ENCODE measurements around the gene MUC13. TPM values are rescaled to one million over a fixed set of nuclear protein-coding genes. Genes with fewer than 3 reads are reported as not detected.

Gene MUC13
- polyA plus RNA-seq, 2 donors, result 0.14 TPM; not detected in 1

GRCh38 chr3:124888482-124889441, 45.8 kb downstream of the MUC13 start:
- Histone ChIP-seq H3K4me3 (ENCODE audit: low read depth in 1 of 2, low read length in 2 of 2) (no peak overlapping the region), H3K27me3 (ENCODE audit: control insufficient read depth in 1 of 2, insufficient read depth in 2 of 2, low read length in 2 of 2) (no peaks in the 10 kb centered on the region), H3K27ac (ENCODE audit: low read depth in 2 of 2, low read length in 1 of 2) (no peak overlapping the region), H3K36me3 (ENCODE audit: control insufficient read depth in 2 of 2, insufficient read depth in 2 of 2, low read length in 1 of 2) (no peaks in the 10 kb centered on the region), H3K4me1 (ENCODE audit: control insufficient read depth in 2 of 2, insufficient read depth in 2 of 2, low read length in 1 of 2) (peaks cover 0 to 7% of the 10 kb centered on the region in 2 donors), H3K9me3 (ENCODE audit: control insufficient read depth in 2 of 2, insufficient read depth in 1 of 2, low read depth in 1 of 2, low read length in 1 of 2) (peaks cover 0 to 2% of the 10 kb centered on the region in 2 donors)
- WGBS, 2 donors, result 67 to 75% methylated on average over 8 of the region's 8 CpGs

GRCh38 chr3:124887932-124888298, 46.6 kb downstream of the MUC13 start:
- H3K27me3 ChIP-seq (ENCODE audit: control insufficient read depth in 1 of 2, insufficient read depth in 2 of 2, low read length in 2 of 2), result no peaks in the 10 kb centered on the region
- H3K4me1 ChIP-seq (ENCODE audit: control insufficient read depth in 2 of 2, insufficient read depth in 2 of 2, low read length in 1 of 2), result peaks cover 0 to 10% of the 10 kb centered on the region in 2 donors
- H3K27ac ChIP-seq (ENCODE audit: low read depth in 2 of 2, low read length in 1 of 2), result peak overlapping the region; percentile 93
- peak overlapping the region; percentile 61 to 75 for H3K4me3 ChIP-seq (ENCODE audit: low read depth in 1 of 2, low read length in 2 of 2)
- no peaks in the 10 kb centered on the region for H3K36me3 ChIP-seq (ENCODE audit: control insufficient read depth in 2 of 2, insufficient read depth in 2 of 2, low read length in 1 of 2)
- WGBS, 2 donors, result 88% methylated on average over 11 of the region's 11 CpGs
- H3K9me3 ChIP-seq (ENCODE audit: control insufficient read depth in 2 of 2, insufficient read depth in 1 of 2, low read depth in 1 of 2, low read length in 1 of 2), result peaks cover 0 to 2% of the 10 kb centered on the region in 2 donors

GRCh38 chr3:124887177-124887931, 47.2 kb downstream of the MUC13 start, which contains the start of gene ITGB5:
Gene ITGB5, minus strand, starts transcription at chr3:124887365. Its CDS starts 365 bp downstream, at chr3:124887000.
- H3K9me3 ChIP-seq (ENCODE audit: control insufficient read depth in 2 of 2, insufficient read depth in 1 of 2, low read depth in 1 of 2, low read length in 1 of 2), result peaks cover 0 to 2% of the 10 kb centered on the region in 2 donors

GRCh38 chr3:124886168-124887056, 48.1 kb downstream of the MUC13 start:
- WGBS, 2 donors, result 0 to 2% methylated on average over 69 to 87 of the region's 87 CpGs
- H3K4me1 ChIP-seq (ENCODE audit: control insufficient read depth in 2 of 2, insufficient read depth in 2 of 2, low read length in 1 of 2), result peaks cover 2 to 12% of the 10 kb centered on the region in 2 donors
- H3K9me3 ChIP-seq (ENCODE audit: control insufficient read depth in 2 of 2, insufficient read depth in 1 of 2, low read depth in 1 of 2, low read length in 1 of 2), result peaks cover 0 to 2% of the 10 kb centered on the region in 2 donors
- H3K36me3 ChIP-seq (ENCODE audit: control insufficient read depth in 2 of 2, insufficient read depth in 2 of 2, low read length in 1 of 2), result no peaks in the 10 kb centered on the region
- H3K27me3 ChIP-seq (ENCODE audit: control insufficient read depth in 1 of 2, insufficient read depth in 2 of 2, low read length in 2 of 2), result no peaks in the 10 kb centered on the region
- H3K27ac ChIP-seq (ENCODE audit: low read depth in 2 of 2, low read length in 1 of 2), result peak overlapping the region; percentile 93
- peak overlapping the region; percentile 61 to 75 for H3K4me3 ChIP-seq (ENCODE audit: low read depth in 1 of 2, low read length in 2 of 2)

More at GRCh38 chr3:124887177-124887931, 47.2 kb downstream of the MUC13 start, which contains the start of gene ITGB5:
- H3K27ac ChIP-seq (ENCODE audit: low read depth in 2 of 2, low read length in 1 of 2), result peak within 1 kb of the TSS; percentile 93
- peaks cover under 1 to 11% of the 10 kb centered on the region in 2 donors for H3K4me1 ChIP-seq (ENCODE audit: control insufficient read depth in 2 of 2, insufficient read depth in 2 of 2, low read length in 1 of 2)
- H3K27me3 ChIP-seq (ENCODE audit: control insufficient read depth in 1 of 2, insufficient read depth in 2 of 2, low read length in 2 of 2), result no peaks in the 10 kb centered on the region
- no peaks in the 10 kb centered on the region for H3K36me3 ChIP-seq (ENCODE audit: control insufficient read depth in 2 of 2, insufficient read depth in 2 of 2, low read length in 1 of 2)
- WGBS, 2 donors, result 2 to 4% methylated on average over 70 to 78 of the region's 78 CpGs
- peak within 1 kb of the TSS; percentile 61 to 75 for H3K4me3 ChIP-seq (ENCODE audit: low read depth in 1 of 2, low read length in 2 of 2)

- H3K27ac ChIP-seq (ENCODE audit: low read depth in 2 of 2, low read length in 1 of 2), result peak overlapping the region; percentile 93
- H3K4me3 ChIP-seq (ENCODE audit: low read depth in 1 of 2, low read length in 2 of 2), result peak overlapping the region; percentile 61 to 75
- H3K36me3 ChIP-seq (ENCODE audit: control insufficient read depth in 2 of 2, insufficient read depth in 2 of 2, low read length in 1 of 2), result no peaks in the 10 kb centered on the region
- H3K4me1 ChIP-seq (ENCODE audit: control insufficient read depth in 2 of 2, insufficient read depth in 2 of 2, low read length in 1 of 2), result peaks cover 2 to 12% of the 10 kb centered on the region in 2 donors
- H3K27me3 ChIP-seq (ENCODE audit: control insufficient read depth in 1 of 2, insufficient read depth in 2 of 2, low read length in 2 of 2), result no peaks in the 10 kb centered on the region
- peaks cover 0 to 2% of the 10 kb centered on the region in 2 donors for H3K9me3 ChIP-seq (ENCODE audit: control insufficient read depth in 2 of 2, insufficient read depth in 1 of 2, low read depth in 1 of 2, low read length in 1 of 2)
- 32 to 33% methylated on average over 17 of the region's 17 CpGs for WGBS, 2 donors
These were observed 48.9 kb downstream of the MUC13 start for GRCh38 chr3:124885466-124886167.

GRCh38 chr3:124884474-124885101, 50.0 kb downstream of the MUC13 start:
- Histone ChIP-seq H3K27me3 (ENCODE audit: control insufficient read depth in 1 of 2, insufficient read depth in 2 of 2, low read length in 2 of 2) (no peaks in the 10 kb centered on the region), H3K4me3 (ENCODE audit: low read depth in 1 of 2, low read length in 2 of 2) (no peak overlapping the region), H3K36me3 (ENCODE audit: control insufficient read depth in 2 of 2, insufficient read depth in 2 of 2, low read length in 1 of 2) (no peaks in the 10 kb centered on the region), H3K9me3 (ENCODE audit: control insufficient read depth in 2 of 2, insufficient read depth in 1 of 2, low read depth in 1 of 2, low read length in 1 of 2) (peaks cover 0 to 2% of the 10 kb centered on the region in 2 donors), H3K27ac (ENCODE audit: low read depth in 2 of 2, low read length in 1 of 2) (peak overlapping the region; percentile 38 to 60), H3K4me1 (ENCODE audit: control insufficient read depth in 2 of 2, insufficient read depth in 2 of 2, low read length in 1 of 2) (peaks cover 2 to 12% of the 10 kb centered on the region in 2 donors)
- whole genome bisulfite sequencing, 2 donors, result 75 to 81% methylated on average over 7 of the region's 7 CpGs

GRCh38 chr3:124883766-124884473, 50.6 kb downstream of the MUC13 start:
- Histone ChIP-seq H3K27ac (ENCODE audit: low read depth in 2 of 2, low read length in 1 of 2) (peak overlapping the region; percentile 26 to 60), H3K4me3 (ENCODE audit: low read depth in 1 of 2, low read length in 2 of 2) (no peak overlapping the region), H3K4me1 (ENCODE audit: control insufficient read depth in 2 of 2, insufficient read depth in 2 of 2, low read length in 1 of 2) (peaks cover 2 to 16% of the 10 kb centered on the region in 2 donors), H3K9me3 (ENCODE audit: control insufficient read depth in 2 of 2, insufficient read depth in 1 of 2, low read depth in 1 of 2, low read length in 1 of 2) (peaks cover 0 to 2% of the 10 kb centered on the region in 2 donors), H3K36me3 (ENCODE audit: control insufficient read depth in 2 of 2, insufficient read depth in 2 of 2, low read length in 1 of 2) (no peaks in the 10 kb centered on the region), H3K27me3 (ENCODE audit: control insufficient read depth in 1 of 2, insufficient read depth in 2 of 2, low read length in 2 of 2) (no peaks in the 10 kb centered on the region)
- WGBS, 2 donors, result 68 to 73% methylated on average over 7 of the region's 7 CpGs

All from esophagus (tissue), 2 donors.